MCF 10A (cell line): Measurements from ENCODE around the gene PRXL2C. TPM values are rescaled to one million over a fixed set of nuclear protein-coding genes. Genes with fewer than 3 reads are reported as not detected.
A peak's percentile ranks its signal among the peaks of the same experiment; 100 is the strongest.

Experiments
- BruUV-seq: library from RNA; stranded (reverse); fragments of 400-500 nt; replicated peaks from 2 replicates; lab custom pipeline; 2021; lab: Mats Ljungman, UMichigan
- CTCF ChIA-PET: fragments of 300-600 bp; sonication (Branson Sonifier 250); formaldehyde crosslinking; extraction: SDS; loops from one replicate; lab custom pipeline; 2021; ENCODE audit warnings: antibody characterized with exemption, inconsistent platforms; lab: Yijun Ruan, JAX
- POLR2A ChIA-PET: fragments of 300-600, 350-650 bp; sonication (Branson Sonifier 250); formaldehyde crosslinking; extraction: SDS; loops from one replicate; lab custom pipeline; 2020; ENCODE audit warnings: antibody characterized with exemption, inconsistent platforms; lab: Yijun Ruan, JAX
- DNase-seq: peaks from one replicate; pipeline ENCODE4 v3.0.0-alpha.2; 2018; ENCODE audit not compliant: unreplicated experiment
- H3K27ac Mint-ChIP-seq: one replicate; pipeline ENCODE4 v1.8.0; 2022; ENCODE audit warnings: mild to moderate bottlenecking, low read depth, mixed read lengths; ENCODE audit not compliant: unreplicated experiment
- H3K27me3 Mint-ChIP-seq: one replicate; pipeline ENCODE4 v1.8.0; 2022; ENCODE audit warnings: mixed read lengths; ENCODE audit not compliant: insufficient read depth, unreplicated experiment
- H3K36me3 Mint-ChIP-seq: one replicate; pipeline ENCODE4 v1.8.0; 2022; ENCODE audit warnings: mild to moderate bottlenecking, moderate library complexity, mixed read lengths; ENCODE audit not compliant: insufficient read depth, unreplicated experiment
- H3K4me1 Mint-ChIP-seq: one replicate; pipeline ENCODE4 v1.8.0; 2022; ENCODE audit warnings: mixed read lengths; ENCODE audit not compliant: insufficient read depth, unreplicated experiment
- H3K4me3 Mint-ChIP-seq: one replicate; pipeline ENCODE4 v1.8.0; 2022; ENCODE audit warnings: mild to moderate bottlenecking, moderate library complexity, mixed read lengths; ENCODE audit not compliant: unreplicated experiment
- H3K9me3 Mint-ChIP-seq: one replicate; pipeline ENCODE4 v1.8.0; 2022; ENCODE audit warnings: mixed read lengths; ENCODE audit not compliant: unreplicated experiment
- intact Hi-C: fragments of 100-400 bp; cut with micrococcal nuclease; formaldehyde crosslinking; loops from 2 replicates; pipeline ENCODE4 v1.14.1; 2022
- total RNA-seq: library from RNA; stranded (reverse); gene quantifications from 2 replicates; pipeline ENCODE4 v1.2.3, GENCODE V29; 2022
- TF ChIP-seq, protein P1 (sequence below): fragments of 200-600 bp; IDR thresholded peaks from one replicate; pipeline ENCODE4 v1.8.0; 2022; ENCODE audit warnings: antibody characterized with exemption, mild to moderate bottlenecking; ENCODE audit not compliant: unreplicated experiment

PRXL2C gene
- total RNA-seq, 1 experiment from 2014 or later = 15.6 TPM

DNA sequence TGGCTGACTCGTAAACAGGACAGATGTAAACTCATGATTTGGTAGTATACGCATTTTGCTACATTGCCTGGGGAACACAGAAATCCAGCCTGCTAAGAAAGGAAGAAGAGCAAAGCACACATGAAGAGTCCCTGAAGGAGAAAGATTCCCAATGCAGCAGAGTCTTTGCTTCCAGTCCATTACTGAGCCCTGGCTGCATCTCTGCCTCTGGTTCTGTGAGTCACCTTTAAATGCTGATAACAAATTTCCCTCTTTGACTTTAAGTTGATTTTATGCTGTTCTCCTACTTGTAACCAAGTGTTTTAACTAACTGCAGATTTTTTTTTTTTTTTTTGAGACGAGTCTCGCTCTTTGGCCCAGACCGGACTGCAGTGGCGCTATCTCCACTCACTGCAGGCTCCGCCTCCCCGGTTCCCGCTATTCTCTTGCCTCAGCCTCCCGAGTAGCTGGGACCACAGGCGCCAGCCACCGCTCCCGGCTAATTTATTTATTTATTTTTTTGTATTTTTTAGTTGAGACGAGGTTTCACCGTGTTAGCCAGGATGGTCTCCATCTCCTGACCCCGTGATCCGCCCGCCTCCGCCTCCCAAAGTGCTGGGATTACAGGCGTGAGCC lies 8.5 kb upstream of the PRXL2C start:
- Mint-ChIP-seq H3K27ac (no peak overlapping the region), H3K4me3 (no peak overlapping the region), H3K36me3 (no peaks in the 10 kb centered on the region), H3K27me3 (no peaks in the 10 kb centered on the region), H3K9me3 (no peaks in the 10 kb centered on the region), H3K4me1 (no peaks in the 10 kb centered on the region)
- TF ChIP-seq, protein P1, sequence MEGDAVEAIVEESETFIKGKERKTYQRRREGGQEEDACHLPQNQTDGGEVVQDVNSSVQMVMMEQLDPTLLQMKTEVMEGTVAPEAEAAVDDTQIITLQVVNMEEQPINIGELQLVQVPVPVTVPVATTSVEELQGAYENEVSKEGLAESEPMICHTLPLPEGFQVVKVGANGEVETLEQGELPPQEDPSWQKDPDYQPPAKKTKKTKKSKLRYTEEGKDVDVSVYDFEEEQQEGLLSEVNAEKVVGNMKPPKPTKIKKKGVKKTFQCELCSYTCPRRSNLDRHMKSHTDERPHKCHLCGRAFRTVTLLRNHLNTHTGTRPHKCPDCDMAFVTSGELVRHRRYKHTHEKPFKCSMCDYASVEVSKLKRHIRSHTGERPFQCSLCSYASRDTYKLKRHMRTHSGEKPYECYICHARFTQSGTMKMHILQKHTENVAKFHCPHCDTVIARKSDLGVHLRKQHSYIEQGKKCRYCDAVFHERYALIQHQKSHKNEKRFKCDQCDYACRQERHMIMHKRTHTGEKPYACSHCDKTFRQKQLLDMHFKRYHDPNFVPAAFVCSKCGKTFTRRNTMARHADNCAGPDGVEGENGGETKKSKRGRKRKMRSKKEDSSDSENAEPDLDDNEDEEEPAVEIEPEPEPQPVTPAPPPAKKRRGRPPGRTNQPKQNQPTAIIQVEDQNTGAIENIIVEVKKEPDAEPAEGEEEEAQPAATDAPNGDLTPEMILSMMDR = no peak
- intact Hi-C loops = no loop called here
- DNase-seq = no peak
- ChIA-PET CTCF (no interaction called here), POLR2A (interaction anchor here (0.8 kb wide), 1 partner anchor 11 kb away, joined by 3 read pairs; no protein-coding TSS in a partner anchor)
- no TSS peak for BruUV-seq

DNA sequence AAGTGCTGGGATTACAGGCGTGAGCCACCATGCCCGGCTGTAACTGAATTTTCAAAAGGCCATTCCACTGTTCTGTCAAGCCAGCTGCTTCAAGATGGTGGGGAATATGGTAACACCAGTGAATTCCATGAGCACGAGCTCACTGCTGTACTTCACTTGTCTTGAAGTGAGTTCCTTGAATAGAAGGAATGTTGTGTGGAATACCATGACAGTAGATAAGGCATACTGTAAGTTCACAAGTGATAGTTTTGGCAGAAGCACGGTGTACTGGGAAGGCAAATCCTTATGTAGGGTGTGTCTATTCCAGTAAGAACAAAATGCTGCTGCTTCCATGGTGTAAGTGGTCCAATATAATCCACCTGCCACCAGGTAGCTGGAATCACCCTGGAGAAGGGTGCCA lies 6.6 kb upstream of the PRXL2C start:
- TF ChIP-seq, protein P1 = no peak
- DNase-seq = no peak
- no peak overlapping the region for H3K4me3 Mint-ChIP-seq
- H3K36me3 Mint-ChIP-seq = no peaks in the 10 kb centered on the region
- no peaks in the 10 kb centered on the region for H3K9me3 Mint-ChIP-seq
- no TSS peak for BruUV-seq
- no peaks in the 10 kb centered on the region for H3K27me3 Mint-ChIP-seq
- POLR2A ChIA-PET = no interaction called here
- intact Hi-C loops = no loop called here
- peaks cover 7% of the 10 kb centered on the region for H3K4me1 Mint-ChIP-seq
- no peak overlapping the region for H3K27ac Mint-ChIP-seq
- CTCF ChIA-PET = interaction anchor here (0.7 kb wide), 1 partner anchor 337 kb away, joined by 3 read pairs; no protein-coding TSS in a partner anchor

DNA sequence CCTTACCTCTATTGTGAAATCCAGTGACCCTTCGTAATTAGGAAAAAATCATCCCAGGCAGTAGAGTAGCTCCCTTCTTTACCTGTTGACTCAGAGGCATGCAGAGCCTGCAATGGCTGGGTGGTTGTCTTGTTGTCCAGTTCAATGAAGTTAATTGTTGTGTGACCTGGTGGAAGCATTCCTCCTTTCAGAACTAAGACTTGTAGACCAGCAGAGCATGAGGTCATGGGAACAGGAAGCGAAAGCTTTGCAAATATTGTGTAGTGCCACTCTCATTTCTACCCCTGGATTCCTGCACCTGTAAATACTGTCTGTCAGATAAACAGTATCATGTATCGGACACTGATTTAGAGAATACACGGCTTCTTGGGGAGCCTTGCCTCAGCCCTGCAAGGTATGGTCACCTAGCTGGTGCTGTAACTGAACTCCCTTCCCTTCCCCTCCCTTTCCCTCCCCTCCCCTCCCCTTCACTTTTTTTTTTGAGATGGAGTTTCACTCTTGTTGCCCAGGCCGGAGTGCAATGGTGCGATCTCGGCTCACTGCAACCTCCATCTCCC lies 5.7 kb upstream of the PRXL2C start:
- DNase-seq = no peak
- POLR2A ChIA-PET = interaction anchor here (0.5 to 0.9 kb wide), 2 partner anchors 94 to 199 kb away, joined by 3 read pairs; no protein-coding TSS in a partner anchor
- TF ChIP-seq, protein P1 = no peak
- CTCF ChIA-PET = interaction anchor here (0.6 kb wide), 1 partner anchor 95 kb away, joined by 3 read pairs; no protein-coding TSS in a partner anchor
- H3K27me3 Mint-ChIP-seq = no peaks in the 10 kb centered on the region
- no peaks in the 10 kb centered on the region for H3K9me3 Mint-ChIP-seq
- H3K4me1 Mint-ChIP-seq = peaks cover 11% of the 10 kb centered on the region
- intact Hi-C loops = no loop called here
- H3K36me3 Mint-ChIP-seq = no peaks in the 10 kb centered on the region
- no peak overlapping the region for H3K27ac Mint-ChIP-seq
- no peak overlapping the region for H3K4me3 Mint-ChIP-seq
- BruUV-seq = no TSS peak

DNA sequence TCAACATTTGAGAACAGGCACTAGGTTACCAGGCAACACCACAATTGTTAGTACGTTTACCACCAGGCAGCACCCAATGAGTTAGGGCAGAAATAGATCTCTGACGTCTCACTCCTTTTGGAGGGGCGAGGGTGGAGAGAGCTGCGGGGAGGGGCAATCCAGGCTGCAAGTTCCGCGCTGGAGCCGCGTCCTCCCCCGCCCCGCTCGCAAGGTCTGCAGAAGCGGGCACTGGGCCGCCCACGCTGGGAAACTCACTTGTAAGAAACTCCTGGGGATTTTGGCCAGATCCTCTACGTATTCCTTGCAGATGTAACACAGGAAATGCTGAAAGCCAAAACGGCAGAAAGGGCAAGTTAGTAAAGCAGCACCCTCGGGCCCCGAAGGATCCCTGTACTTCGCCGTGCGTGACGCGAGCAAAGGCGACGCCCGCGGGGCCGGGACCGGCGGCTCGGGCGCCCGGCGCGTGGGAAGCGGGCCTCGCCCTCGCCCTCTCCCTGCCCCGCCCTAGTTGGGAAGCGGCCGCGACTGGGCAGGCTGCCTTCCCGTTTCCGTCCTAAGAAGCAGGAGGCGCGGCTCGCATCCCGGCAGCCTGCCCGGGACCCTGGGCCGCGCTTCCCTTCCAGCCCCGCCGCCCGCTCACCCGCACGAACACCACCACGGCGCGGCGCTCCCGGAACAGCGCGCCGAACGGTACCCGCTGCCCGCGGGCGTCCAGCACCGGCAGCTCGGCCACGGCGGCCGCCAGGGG lies 493 bp downstream of the PRXL2C start:
- peaks cover 13% of the 10 kb centered on the region for H3K4me1 Mint-ChIP-seq
- intact Hi-C loops = loop anchor here (5.0 kb wide), 1 partner anchor 422 kb away; no protein-coding TSS in a partner anchor
- BruUV-seq = no TSS peak
- H3K27ac Mint-ChIP-seq = peak overlapping the region; percentile 91
- peak overlapping the region; percentile 79 for H3K4me3 Mint-ChIP-seq
- CTCF ChIA-PET = interaction anchor here (0.6 to 2.3 kb wide), 8 partner anchors 12 to 408 kb away, joined by 3 to 16 read pairs (median 4); partner anchors contain the start of gene ZNF510
- H3K36me3 Mint-ChIP-seq = peaks cover 24% of the 10 kb centered on the region
- POLR2A ChIA-PET = interaction anchor here (0.6 to 2.8 kb wide), 17 partner anchors 12 to 1144 kb away, joined by 3 to 12 read pairs (median 5); partner anchors contain the start of genes HABP4 and ZNF510
- H3K9me3 Mint-ChIP-seq = no peaks in the 10 kb centered on the region
- H3K27me3 Mint-ChIP-seq = no peaks in the 10 kb centered on the region
- TF ChIP-seq, protein P1 = no peak
- peak; percentile 69 for DNase-seq
